SU-DHL-6 (cell line): ENCODE results near the gene MAP4K1.

Experiments used
- H2AFZ ChIP-seq: fragments of 200-600 bp; sonication (generic); 2 replicates; pipeline ENCODE4 v1.6.1; 2014; ENCODE audit warnings: low read depth, mild to moderate bottlenecking, moderate library complexity, mixed read lengths, antibody characterized with exemption, low read length; ENCODE audit not compliant: severe bottlenecking
- H3F3A ChIP-seq: fragments of 200-600 bp; shearing (Covaris generic); 2 replicates; pipeline ENCODE4 v1.6.0; 2016; ENCODE audit warnings: antibody characterized with exemption, mild to moderate bottlenecking; ENCODE audit not compliant: insufficient read depth
- H3K27ac ChIP-seq: fragments of 200-600 bp; sonication (generic); 2 replicates; pipeline ENCODE4 v1.5.1; 2016; ENCODE audit warnings: low read depth, mild to moderate bottlenecking, low read length, moderate library complexity, mixed read lengths
- H3K27me3 ChIP-seq: fragments of 200-600 bp; sonication (generic), shearing (Covaris generic); 2 replicates; pipeline ENCODE4 v1.6.0; 2014; ENCODE audit warnings: mild to moderate bottlenecking, low read length
- H3K36me3 ChIP-seq: fragments of 200-600 bp; sonication (generic); 2 replicates; pipeline ENCODE4 v1.6.1; 2014; ENCODE audit warnings: mild to moderate bottlenecking, low read length, mixed read lengths
- H3K4me2 ChIP-seq: fragments of 300-600, 200-600 bp; shearing (Covaris generic), sonication (generic); 2 replicates; pipeline ENCODE4 v1.6.0; 2014; ENCODE audit warnings: low read length, low read depth, mild to moderate bottlenecking; ENCODE audit not compliant: poor library complexity, severe bottlenecking
- H3K4me3 ChIP-seq: fragments of 200-600 bp; sonication (generic); 2 replicates; pipeline ENCODE4 v1.5.1; 2014; ENCODE audit warnings: antibody characterized with exemption, low read length, mild to moderate bottlenecking, mixed read lengths; ENCODE audit not compliant: insufficient read depth, poor library complexity, severe bottlenecking
- H3K79me2 ChIP-seq: fragments of 200-600 bp; sonication (generic); 2 replicates; pipeline ENCODE4 v1.6.1; 2014; ENCODE audit warnings: mild to moderate bottlenecking, low read length, moderate library complexity; ENCODE audit not compliant: insufficient read depth
- H3K9ac ChIP-seq: fragments of 200-600 bp; sonication (generic); 2 replicates; pipeline ENCODE4 v1.7.0; 2014; ENCODE audit warnings: mild to moderate bottlenecking, low read length
- H3K9me2 ChIP-seq: fragments of 200-600 bp; sonication (generic); replicated peaks from 2 replicates; pipeline ENCODE4 v1.6.1; 2014; ENCODE audit warnings: low read length; ENCODE audit not compliant: insufficient read depth
- H3K9me3 ChIP-seq: fragments of 200-600 bp; sonication (generic); 2 replicates; pipeline ENCODE4 v1.6.1; 2014; ENCODE audit warnings: low read length, mixed read lengths; ENCODE audit not compliant: insufficient read depth
- H4K20me1 ChIP-seq: fragments of 200-600 bp; sonication (generic); 2 replicates; pipeline ENCODE4 v1.6.1; 2014; ENCODE audit warnings: low read depth, mild to moderate bottlenecking, antibody characterized with exemption, low read length, moderate library complexity, mixed read lengths
- CTCF ChIP-seq: fragments of 200-600 bp; sonication (generic); IDR thresholded peaks from one replicate; pipeline ENCODE4 v1.5.1; 2017; ENCODE audit warnings: antibody characterized with exemption, mild to moderate bottlenecking, low read length, moderate library complexity; ENCODE audit not compliant: insufficient read depth, poor library complexity, severe bottlenecking
- EZH2phosphoT487 ChIP-seq: fragments of 200-600 bp; sonication (generic), shearing (Covaris generic); conservative IDR thresholded peaks from 2 replicates; pipeline ENCODE4 v1.6.1; 2018; ENCODE audit warnings: mild to moderate bottlenecking, antibody characterized with exemption, low read length, moderate library complexity, mixed read lengths

MAP4K1 gene

DNA sequence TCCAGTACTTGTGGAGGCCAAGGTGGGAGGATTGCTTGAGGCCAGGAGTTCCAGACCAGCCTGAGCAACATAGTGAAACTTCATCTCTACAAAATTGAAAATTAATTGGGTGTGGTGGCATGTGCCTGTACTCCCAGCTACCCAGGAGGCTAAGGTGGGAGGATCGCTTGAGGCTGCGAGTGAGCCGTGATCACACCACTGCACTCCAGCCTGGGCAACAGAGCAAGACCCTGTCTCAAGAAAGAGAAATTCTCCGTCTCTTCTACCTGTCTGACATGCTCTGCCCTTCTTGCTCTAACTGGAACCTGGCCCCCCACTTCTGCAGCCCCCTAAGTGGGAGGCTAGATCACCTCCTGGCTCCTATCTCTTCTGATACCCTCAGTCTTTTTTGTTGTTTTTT is 8.6 kb upstream of the MAP4K1 start:
- H3K9ac ChIP-seq = no peak overlapping the region
- peaks cover 2% of the 10 kb centered on the region; the same call in 1 of the 2 replicates for H3K79me2 ChIP-seq
- no peaks in the 10 kb centered on the region for H3K9me2 ChIP-seq
- H3K4me2 ChIP-seq = no peak overlapping the region
- no peaks in the 10 kb centered on the region for H3F3A ChIP-seq
- H3K27ac ChIP-seq = no peak overlapping the region
- no peaks in the 10 kb centered on the region for H3K9me3 ChIP-seq
- H3K36me3 ChIP-seq = peaks cover 8% of the 10 kb centered on the region; the same call in 1 of the 2 replicates
- no peaks in the 10 kb centered on the region for H4K20me1 ChIP-seq
- no peak for TF ChIP-seq CTCF
- no peak for TF ChIP-seq EZH2phosphoT487
- no peak overlapping the region for H3K4me3 ChIP-seq
- no peak overlapping the region for H2AFZ ChIP-seq
- no peaks in the 10 kb centered on the region for H3K27me3 ChIP-seq

DNA sequence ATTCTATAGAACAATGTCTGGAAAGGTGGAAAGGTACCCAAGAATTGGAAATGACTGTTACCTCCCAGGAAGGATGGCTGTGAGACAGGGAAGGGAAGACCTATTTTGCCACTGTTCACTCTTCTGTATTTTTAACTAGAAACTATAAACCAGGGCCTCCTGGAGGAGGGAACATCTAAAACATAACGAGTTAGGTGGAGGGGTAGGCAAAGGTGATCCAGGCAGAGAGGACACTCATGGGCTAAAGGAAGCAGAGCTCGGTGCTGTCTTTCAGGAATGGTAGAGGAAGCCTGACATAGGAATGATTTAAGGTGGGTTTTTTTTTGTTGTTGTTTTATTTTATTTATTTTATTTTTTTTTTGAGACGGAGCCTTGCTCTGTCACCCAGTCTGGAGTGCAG is 7.1 kb upstream of the MAP4K1 start:
- no peak overlapping the region for H2AFZ ChIP-seq
- H3F3A ChIP-seq = no peaks in the 10 kb centered on the region
- H3K79me2 ChIP-seq = peaks cover 13% of the 10 kb centered on the region
- no peak overlapping the region for H3K9ac ChIP-seq
- TF ChIP-seq EZH2phosphoT487 (no peak), CTCF (no peak)
- no peak overlapping the region for H3K27ac ChIP-seq
- no peaks in the 10 kb centered on the region for H4K20me1 ChIP-seq
- no peak overlapping the region for H3K4me2 ChIP-seq
- H3K27me3 ChIP-seq = no peaks in the 10 kb centered on the region
- H3K4me3 ChIP-seq = no peak overlapping the region
- no peaks in the 10 kb centered on the region for H3K9me3 ChIP-seq
- H3K36me3 ChIP-seq = peaks cover 10% of the 10 kb centered on the region; the same call in 1 of the 2 replicates
- H3K9me2 ChIP-seq = no peaks in the 10 kb centered on the region

DNA sequence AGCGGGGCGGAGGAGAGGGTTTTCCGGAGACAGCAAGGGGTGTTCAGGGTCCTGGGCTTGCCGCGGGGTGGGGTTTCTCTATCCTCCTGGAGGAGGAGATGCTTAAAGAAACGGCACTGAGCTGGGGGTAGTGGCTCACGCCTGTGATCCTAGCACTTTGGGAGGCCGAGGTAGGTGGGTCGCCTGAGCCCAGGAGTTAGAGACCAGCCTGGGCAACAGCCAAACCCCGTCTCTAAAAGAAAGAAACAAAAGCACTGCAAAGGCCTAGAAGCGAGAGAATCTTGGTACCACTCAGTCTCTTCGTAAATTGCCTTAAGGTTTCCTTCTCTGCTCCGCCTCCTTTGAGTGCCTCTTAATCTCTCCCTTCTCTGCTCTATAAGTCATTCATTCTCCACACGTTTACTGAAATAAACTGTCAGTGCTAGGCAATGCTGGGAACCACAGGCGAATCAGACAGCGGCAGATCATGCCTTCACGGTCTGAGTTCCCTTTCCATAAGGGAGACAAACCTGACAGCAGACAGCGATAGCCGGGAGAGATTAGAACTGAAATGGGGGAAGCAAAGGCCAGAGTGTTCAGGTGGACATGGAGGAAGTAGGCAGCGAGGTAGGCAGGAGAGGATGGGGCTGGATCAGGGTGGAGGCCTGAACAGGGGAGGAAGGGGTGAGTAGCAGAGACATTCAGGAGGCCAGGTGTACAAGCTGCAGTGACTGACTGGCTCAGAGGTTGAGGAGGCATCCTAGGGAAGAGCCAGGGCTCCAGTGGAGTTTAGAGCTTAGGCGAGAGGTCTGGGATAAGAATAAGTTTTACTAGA is 1.8 kb upstream of the MAP4K1 start:
- no peak for TF ChIP-seq EZH2phosphoT487
- no peak for TF ChIP-seq CTCF
- peak overlapping the region; percentile 94 for H3K4me3 ChIP-seq
- H3K9me3 ChIP-seq = no peaks in the 10 kb centered on the region
- H3K9ac ChIP-seq = peak overlapping the region; percentile 94
- no peaks in the 10 kb centered on the region for H3K27me3 ChIP-seq
- H3K79me2 ChIP-seq = peaks cover 46% of the 10 kb centered on the region
- H2AFZ ChIP-seq = peak overlapping the region; percentile 54
- no peaks in the 10 kb centered on the region for H4K20me1 ChIP-seq
- H3K27ac ChIP-seq = peak overlapping the region; percentile 28
- peaks cover 11% of the 10 kb centered on the region for H3F3A ChIP-seq
- peaks cover 8% of the 10 kb centered on the region; the same call in 1 of the 2 replicates for H3K36me3 ChIP-seq
- peak overlapping the region; percentile 94 for H3K4me2 ChIP-seq
- H3K9me2 ChIP-seq = no peaks in the 10 kb centered on the region
